NB4 (cell line): ENCODE results near the gene KTN1.

Source experiments
- DNase-seq: peaks from one replicate; pipeline ENCODE4 v3.0.0; 2010; ENCODE audit warnings: low read depth
- H3K4me3 ChIP-seq: one replicate; pipeline ENCODE4 v1.5.1; 2011; ENCODE audit warnings: mild to moderate bottlenecking, low read depth, low read length, moderate library complexity
- MYC ChIP-seq: IDR thresholded peaks from 2 replicates; pipeline ENCODE4 v1.6.1; 2011; ENCODE audit warnings: low read depth, low read length
- POLR2A ChIP-seq: IDR thresholded peaks from 2 replicates; pipeline ENCODE4 v1.6.1; 2011; ENCODE audit warnings: mild to moderate bottlenecking; ENCODE audit not compliant: insufficient read length; ENCODE audit errors: extremely low read depth
- TF ChIP-seq, protein P1 (sequence below): IDR thresholded peaks from 2 replicates; pipeline ENCODE4 v1.6.1; 2011; ENCODE audit warnings: low read depth, low read length
- TF ChIP-seq, protein P2 (sequence below): IDR thresholded peaks from one replicate; pipeline ENCODE4 v1.5.1; 2012; ENCODE audit warnings: low read depth, low read length

KTN1 gene

DNA sequence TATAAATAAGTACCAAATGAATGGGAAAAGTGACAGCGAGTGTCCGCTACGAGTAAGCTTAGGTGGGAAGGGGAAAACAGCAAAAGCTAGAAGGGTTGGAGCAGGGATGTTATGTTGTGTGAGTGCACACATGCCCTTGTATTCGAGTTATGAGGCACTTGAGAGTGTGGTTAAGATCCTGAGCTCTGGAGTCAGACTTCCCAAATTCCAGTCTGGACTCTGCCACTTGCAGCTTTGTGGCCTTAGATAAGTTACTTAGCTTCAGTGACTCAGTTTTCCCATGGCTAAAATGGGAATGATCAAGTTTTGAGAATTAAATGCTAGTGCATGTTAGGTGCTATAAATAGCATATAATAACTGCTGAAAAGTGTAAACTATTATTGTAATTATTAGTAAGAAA is 44.9 kb downstream of the KTN1 start:
- DNase-seq, result no peak
- TF ChIP-seq POLR2A (no peak), MYC (no peak)
- TF ChIP-seq, protein P1, sequence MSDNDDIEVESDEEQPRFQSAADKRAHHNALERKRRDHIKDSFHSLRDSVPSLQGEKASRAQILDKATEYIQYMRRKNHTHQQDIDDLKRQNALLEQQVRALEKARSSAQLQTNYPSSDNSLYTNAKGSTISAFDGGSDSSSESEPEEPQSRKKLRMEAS, result no peak
- TF ChIP-seq, protein P2, sequence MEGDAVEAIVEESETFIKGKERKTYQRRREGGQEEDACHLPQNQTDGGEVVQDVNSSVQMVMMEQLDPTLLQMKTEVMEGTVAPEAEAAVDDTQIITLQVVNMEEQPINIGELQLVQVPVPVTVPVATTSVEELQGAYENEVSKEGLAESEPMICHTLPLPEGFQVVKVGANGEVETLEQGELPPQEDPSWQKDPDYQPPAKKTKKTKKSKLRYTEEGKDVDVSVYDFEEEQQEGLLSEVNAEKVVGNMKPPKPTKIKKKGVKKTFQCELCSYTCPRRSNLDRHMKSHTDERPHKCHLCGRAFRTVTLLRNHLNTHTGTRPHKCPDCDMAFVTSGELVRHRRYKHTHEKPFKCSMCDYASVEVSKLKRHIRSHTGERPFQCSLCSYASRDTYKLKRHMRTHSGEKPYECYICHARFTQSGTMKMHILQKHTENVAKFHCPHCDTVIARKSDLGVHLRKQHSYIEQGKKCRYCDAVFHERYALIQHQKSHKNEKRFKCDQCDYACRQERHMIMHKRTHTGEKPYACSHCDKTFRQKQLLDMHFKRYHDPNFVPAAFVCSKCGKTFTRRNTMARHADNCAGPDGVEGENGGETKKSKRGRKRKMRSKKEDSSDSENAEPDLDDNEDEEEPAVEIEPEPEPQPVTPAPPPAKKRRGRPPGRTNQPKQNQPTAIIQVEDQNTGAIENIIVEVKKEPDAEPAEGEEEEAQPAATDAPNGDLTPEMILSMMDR, result no peak
- no peak overlapping the region for H3K4me3 ChIP-seq

DNA sequence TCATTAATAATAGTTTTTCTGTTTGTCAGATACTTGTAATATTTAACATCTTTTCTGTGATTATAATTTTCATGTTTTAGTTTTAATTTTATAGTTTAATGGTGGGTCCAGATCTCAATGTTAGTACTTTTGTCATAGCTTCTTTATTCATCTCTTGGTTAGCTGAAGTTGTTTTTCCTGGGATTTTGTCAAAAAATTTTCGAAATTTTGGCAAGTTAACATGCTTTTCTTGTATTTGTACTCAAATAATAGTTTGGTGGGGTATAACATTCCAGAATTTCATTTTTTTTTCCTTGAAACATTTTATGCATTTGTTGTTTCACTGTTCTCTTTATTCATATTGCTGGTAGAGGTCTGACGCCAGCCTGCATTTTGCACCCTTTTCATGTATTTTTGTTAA is 45.5 kb downstream of the KTN1 start:
- DNase-seq, result no peak
- TF ChIP-seq MYC, result no peak
- TF ChIP-seq, protein P2, result no peak
- no peak for TF ChIP-seq POLR2A
- TF ChIP-seq, protein P1, result no peak
- H3K4me3 ChIP-seq, result no peak overlapping the region

DNA sequence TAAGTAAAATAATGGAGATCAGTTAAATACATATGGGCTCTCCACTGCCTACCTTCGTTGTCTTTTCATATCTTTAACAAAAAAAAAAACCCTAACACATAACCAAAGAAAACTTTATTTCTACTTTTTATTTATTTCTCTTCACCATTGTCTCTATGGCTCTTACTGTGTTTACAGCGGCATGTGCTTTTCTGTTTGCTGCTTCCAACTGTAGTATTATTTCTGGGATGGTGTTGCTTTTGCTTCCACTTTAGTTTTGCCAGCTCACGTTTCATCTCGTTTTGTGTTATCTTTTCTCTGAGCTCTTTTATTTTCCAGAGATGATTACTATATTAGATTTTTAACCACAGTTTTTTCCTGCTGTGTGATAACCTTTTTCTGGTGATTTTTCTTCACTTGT is 46.1 kb downstream of the KTN1 start:
- no peak overlapping the region for H3K4me3 ChIP-seq
- no peak for TF ChIP-seq MYC
- TF ChIP-seq POLR2A, result no peak
- TF ChIP-seq, protein P1, result no peak
- TF ChIP-seq, protein P2, result no peak
- no peak for DNase-seq

DNA sequence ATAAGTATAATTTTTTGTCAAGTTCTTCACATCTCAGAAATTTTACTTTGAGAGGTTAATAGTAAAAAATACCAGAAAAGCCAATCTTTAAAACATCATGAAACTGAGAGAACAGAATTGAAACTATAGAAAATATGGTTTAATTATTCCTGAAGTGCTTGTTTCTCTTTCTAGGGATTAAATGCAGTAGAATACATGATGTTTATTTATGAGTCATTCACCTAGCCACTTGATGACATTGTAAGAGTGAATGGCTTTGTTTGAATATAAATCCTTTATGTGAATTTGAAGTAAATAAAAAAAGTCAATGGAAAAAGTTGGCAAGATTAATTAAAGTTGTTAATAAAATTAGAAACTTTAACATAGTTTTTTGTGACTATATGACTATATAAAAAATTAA is 48.4 kb downstream of the KTN1 start:
- H3K4me3 ChIP-seq, result no peak overlapping the region
- TF ChIP-seq POLR2A (no peak), MYC (no peak)
- TF ChIP-seq, protein P1, result no peak
- TF ChIP-seq, protein P2, result no peak
- no peak for DNase-seq

DNA sequence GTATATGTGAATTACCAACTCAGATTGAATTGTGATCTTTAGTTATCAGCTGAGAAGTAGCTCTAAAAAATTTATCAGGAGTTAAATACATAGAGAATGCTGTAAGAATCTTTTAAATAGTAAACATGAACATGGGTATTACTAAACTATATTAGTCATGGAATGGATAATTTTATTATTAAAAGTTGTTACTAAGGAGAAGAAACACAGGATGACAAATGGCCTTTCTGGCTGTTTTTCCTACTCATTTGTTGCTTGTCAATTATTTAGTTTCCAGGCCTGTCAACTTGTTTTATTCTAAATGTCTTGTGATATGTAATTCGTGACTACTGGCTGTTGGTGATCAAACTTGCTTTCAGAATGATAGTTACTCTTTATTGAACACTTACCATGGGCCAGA is 58.7 kb downstream of the KTN1 start:
- DNase-seq, result no peak
- TF ChIP-seq, protein P2, result no peak
- TF ChIP-seq POLR2A, result no peak
- TF ChIP-seq, protein P1, result no peak
- no peak for TF ChIP-seq MYC
- no peak overlapping the region for H3K4me3 ChIP-seq

DNA sequence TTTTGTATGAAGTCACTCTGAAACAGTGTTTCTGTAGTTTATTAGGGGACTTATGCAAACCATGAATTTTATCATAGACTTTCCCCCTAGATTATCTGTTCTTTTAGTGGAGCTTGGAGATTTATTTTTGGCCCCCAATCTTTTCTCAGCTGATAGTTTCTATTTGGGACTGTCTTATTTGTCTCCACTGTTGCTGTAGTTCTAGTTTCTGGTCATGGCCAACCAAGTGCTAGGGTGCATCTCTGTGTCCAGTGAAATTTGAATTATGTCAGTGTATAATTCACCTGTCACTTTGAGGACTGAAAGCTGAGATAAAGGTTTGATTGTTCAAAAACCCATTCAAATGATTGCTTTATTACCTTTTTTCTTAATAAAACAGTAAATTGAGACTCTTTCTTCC is 61.3 kb downstream of the KTN1 start:
- DNase-seq, result no peak
- no peak overlapping the region for H3K4me3 ChIP-seq
- TF ChIP-seq MYC (no peak), POLR2A (no peak)
- TF ChIP-seq, protein P1, result no peak
- TF ChIP-seq, protein P2, result no peak
